ENCODE measurements around the gene TIAM2.
"Not testable (repeated sequence)": the region's sequence is repeated elsewhere in the genome, so short reads cannot be mapped to it uniquely, and the experiment has no call there.

The TIAM2 gene

DNA sequence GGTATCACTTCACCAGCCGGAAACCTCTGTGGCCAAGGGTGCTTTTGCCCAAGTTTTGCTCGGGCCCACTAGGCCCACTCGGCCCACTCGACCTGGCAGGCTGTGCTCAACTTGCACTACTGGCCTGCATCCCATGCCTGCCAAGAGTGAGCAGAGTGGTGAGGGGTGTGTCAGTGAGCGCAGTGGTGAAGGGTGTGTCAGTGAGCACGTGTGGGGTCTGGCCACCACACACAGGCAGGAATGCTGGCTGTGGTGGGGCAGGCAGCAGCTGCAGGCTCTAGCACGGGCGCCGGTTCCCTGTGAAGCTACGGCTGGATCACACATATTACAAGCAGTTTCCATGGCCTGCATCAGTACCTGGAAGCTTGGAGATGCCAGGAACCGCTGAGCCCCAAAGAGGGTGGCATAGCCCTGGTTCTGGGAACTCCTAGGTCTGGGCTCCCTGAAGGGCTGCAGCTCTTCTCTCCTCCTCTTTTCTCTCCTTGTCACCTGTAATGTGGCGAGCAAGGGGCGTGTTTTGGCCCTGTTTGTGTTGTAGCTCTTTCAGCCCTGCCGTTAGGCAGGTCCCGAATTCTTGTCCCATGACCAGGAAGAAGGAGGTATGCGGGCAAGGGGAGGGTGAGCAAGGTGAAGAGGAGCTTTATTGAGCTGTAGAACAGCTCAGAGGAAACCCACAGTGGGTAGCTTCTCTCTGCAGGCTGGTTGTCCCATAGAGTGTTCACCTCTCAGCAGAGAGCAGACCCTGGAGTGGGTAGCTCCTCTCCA lies 217.7 kb downstream of the TIAM2 start:
- no peak for DNase-seq (ENCODE audit: low read depth, low spot score)
- TF ChIP-seq, protein P1, sequence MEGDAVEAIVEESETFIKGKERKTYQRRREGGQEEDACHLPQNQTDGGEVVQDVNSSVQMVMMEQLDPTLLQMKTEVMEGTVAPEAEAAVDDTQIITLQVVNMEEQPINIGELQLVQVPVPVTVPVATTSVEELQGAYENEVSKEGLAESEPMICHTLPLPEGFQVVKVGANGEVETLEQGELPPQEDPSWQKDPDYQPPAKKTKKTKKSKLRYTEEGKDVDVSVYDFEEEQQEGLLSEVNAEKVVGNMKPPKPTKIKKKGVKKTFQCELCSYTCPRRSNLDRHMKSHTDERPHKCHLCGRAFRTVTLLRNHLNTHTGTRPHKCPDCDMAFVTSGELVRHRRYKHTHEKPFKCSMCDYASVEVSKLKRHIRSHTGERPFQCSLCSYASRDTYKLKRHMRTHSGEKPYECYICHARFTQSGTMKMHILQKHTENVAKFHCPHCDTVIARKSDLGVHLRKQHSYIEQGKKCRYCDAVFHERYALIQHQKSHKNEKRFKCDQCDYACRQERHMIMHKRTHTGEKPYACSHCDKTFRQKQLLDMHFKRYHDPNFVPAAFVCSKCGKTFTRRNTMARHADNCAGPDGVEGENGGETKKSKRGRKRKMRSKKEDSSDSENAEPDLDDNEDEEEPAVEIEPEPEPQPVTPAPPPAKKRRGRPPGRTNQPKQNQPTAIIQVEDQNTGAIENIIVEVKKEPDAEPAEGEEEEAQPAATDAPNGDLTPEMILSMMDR (IDR thresholded peaks at IDR 0.05; ENCODE audit: low read depth, low read length) = no peak
- in situ Hi-C loops (cut with HindIII; ENCODE audit: low sequenced_read_pairs) = no loop called here
- no peak overlapping the region for H3K4me3 ChIP-seq (ENCODE audit: low read depth, low read length)

DNA sequence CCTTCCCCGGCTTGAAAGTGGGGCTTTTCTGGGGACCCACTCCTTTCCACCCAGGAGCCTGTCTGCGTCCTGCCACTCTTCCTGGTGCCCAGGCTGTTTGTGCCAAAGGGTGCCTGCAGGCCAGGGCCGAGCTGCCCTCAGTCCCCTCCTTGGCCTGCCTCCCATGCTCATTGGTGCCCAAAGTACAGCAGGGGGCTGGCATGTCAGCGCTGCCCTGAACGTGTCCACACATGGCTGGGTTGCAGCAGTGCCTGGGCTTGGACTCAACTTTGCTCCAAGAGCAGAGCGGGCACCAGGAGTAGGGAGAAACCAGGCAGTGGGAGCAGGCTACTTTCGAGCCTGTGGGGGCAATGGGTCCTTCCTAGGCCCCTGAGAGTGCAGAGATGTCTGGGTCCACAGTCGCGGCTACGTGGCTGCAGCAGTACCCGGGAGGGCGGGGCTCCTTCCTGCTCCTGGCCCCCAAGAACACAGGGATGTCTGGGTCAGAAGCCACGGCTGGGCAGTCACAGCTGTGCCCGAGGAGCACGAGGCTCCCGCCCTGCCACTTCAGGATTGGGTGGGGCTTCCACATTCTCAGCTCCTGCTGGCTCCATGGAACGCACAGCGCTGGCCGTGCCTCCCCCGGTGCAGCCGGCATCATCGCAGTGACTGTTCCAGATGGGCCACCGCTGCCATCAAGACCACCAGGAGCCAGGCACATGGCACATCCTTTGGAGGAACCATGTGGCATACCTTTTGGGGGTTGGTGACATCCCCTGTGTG lies 218.7 kb downstream of the TIAM2 start:
- in situ Hi-C loops (cut with HindIII; ENCODE audit: low sequenced_read_pairs) = no loop called here
- DNase-seq (ENCODE audit: low read depth, low spot score) = no peak
- H3K4me3 ChIP-seq (ENCODE audit: low read depth, low read length) = no peak overlapping the region
- TF ChIP-seq, protein P1 (IDR thresholded peaks at IDR 0.05; ENCODE audit: low read depth, low read length) = no peak

DNA sequence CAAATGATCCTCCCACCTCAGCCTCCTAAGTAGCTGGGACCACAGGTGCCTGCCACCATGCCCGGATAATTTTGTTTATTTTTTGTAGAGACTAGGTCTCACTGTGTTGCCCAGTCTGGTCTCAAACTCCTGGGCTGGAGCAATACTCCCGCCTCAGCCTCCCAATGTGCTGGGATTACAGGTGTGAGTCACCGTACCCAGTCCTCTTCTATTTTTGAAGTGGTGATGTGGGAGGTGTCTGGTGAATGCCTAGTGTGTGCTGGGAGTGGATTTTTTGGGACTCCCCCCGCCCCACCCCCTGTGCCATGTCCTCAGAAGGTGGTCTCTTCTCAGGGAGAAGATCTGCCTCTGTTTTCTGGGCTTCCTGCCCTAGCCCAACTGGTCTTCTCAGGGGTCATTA lies 220.8 kb downstream of the TIAM2 start:
- in situ Hi-C loops (cut with HindIII; ENCODE audit: low sequenced_read_pairs) = no loop called here
- DNase-seq (ENCODE audit: low read depth, low spot score) = no peak
- TF ChIP-seq, protein P1 (IDR thresholded peaks at IDR 0.05; ENCODE audit: low read depth, low read length) = no peak
- H3K4me3 ChIP-seq (ENCODE audit: low read depth, low read length) = no peak overlapping the region

DNA sequence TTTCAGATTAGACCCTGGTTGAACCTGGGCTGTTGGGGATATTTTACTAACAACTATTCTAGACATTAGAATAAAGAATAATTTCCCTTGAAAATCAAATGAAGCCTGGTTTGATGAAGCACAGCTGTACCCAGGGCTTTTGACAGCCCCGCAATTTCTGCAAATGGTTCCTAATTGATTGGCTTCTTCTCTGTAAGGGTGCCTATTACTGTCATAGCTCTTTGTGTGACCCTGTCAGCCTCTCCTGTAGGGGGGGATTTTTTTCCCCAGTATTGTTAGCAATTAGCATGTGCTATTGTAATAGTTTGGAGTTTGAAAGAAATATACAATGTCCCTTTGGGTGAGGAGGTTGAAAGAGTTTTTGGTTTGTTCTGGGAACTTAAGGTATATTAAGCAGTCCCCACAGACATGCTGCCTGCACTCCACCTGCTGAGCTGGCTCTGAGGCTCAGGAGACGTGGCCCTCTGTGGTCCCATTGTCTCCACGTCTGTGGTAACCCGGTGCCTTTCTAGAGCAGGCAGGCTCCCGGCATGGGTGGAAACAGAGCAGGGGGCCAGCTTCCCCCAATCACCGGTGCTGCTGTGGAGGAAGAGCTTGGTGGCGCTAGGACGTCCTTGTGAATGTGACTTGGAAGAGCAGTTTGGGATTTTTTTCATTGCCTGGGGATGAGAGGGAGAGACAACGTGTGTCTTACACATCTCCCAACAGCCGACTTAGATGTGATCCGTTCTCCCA lies 221.4 kb downstream of the TIAM2 start:
- in situ Hi-C loops (cut with HindIII; ENCODE audit: low sequenced_read_pairs) = no loop called here
- H3K4me3 ChIP-seq (ENCODE audit: low read depth, low read length) = no peak overlapping the region
- TF ChIP-seq, protein P1 (IDR thresholded peaks at IDR 0.05; ENCODE audit: low read depth, low read length) = no peak
- DNase-seq (ENCODE audit: low read depth, low spot score) = no peak

DNA sequence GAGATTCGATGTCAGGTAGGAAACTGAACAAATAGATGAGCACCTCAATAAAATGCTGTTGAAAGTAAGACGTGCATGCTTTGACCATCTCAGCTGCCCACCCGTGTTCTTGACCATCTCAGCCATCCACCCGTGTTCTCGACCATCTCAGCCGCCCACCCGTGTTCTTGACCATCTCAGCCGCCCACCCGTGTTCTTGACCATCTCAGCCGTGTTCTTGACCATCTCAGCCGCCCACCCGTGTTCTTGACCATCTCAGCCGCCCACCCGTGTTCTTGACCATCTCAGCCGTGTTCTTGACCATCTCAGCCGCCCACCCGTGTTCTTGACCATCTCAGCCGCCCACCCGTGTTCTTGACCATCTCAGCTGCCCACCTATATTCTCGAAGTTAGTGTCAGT lies 223.6 kb downstream of the TIAM2 start:
- DNase-seq (ENCODE audit: low read depth, low spot score); H3K4me3 ChIP-seq (ENCODE audit: low read depth, low read length); in situ Hi-C loops (cut with HindIII; ENCODE audit: low sequenced_read_pairs): not testable (repeated sequence)

DNA sequence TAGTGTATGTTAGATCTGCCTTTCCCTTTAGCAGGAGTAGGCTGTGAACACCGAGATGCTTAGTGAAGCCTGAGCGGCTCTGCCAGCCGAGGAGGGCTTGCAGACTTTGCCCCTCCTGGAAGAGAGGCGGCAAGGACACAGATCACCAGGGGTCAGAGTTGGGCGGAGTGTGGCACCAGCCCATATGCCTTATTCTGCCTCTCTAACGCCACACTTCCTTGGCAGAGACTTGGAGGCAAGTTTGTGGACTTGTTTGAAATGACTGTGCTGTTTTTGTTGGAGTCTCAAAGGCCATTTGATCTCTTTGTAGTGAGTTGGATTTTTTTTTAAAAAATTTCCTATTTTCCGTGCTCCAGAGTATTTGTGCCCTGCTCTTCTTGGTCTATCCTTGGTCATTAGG lies 224.2 kb downstream of the TIAM2 start:
- in situ Hi-C loops (cut with HindIII; ENCODE audit: low sequenced_read_pairs) = no loop called here
- peak; percentile 8 for DNase-seq (ENCODE audit: low read depth, low spot score)
- TF ChIP-seq, protein P1 (IDR thresholded peaks at IDR 0.05; ENCODE audit: low read depth, low read length) = no peak
- no peak overlapping the region for H3K4me3 ChIP-seq (ENCODE audit: low read depth, low read length)
